IPS-15b (cell line): Measurements from ENCODE around the gene SND1.
"Not testable (repeated sequence)": the region's sequence is repeated elsewhere in the genome, so short reads cannot be mapped to it uniquely, and the experiment has no call there.

Experiments used
- H3K27me3 ChIP-seq: one replicate; pipeline ENCODE4 v1.6.1; 2013; ENCODE audit warnings: low read length; ENCODE audit not compliant: control insufficient read depth, insufficient read depth
- H3K36me3 ChIP-seq: one replicate; pipeline ENCODE4 v1.6.1; 2013; ENCODE audit warnings: low read length; ENCODE audit not compliant: control insufficient read depth, insufficient read depth
- H3K4me1 ChIP-seq: one replicate; pipeline ENCODE4 v1.6.1; 2013; ENCODE audit warnings: mild to moderate bottlenecking, low read length; ENCODE audit not compliant: control insufficient read depth, insufficient read depth
- H3K4me3 ChIP-seq: one replicate; pipeline ENCODE4 v1.5.1; 2013; ENCODE audit warnings: low read depth, low read length
- H3K9ac ChIP-seq: one replicate; pipeline ENCODE4 v1.6.1; 2013; ENCODE audit warnings: low read depth, mild to moderate bottlenecking, low read length
- H3K9me3 ChIP-seq: one replicate; pipeline ENCODE4 v1.6.1; 2013; ENCODE audit warnings: mild to moderate bottlenecking, low read length; ENCODE audit not compliant: control insufficient read depth, insufficient read depth

Gene SND1

GRCh38 chr7:127674923-127675322 is 22.9 kb downstream of the SND1 start:
- H3K36me3 ChIP-seq, H3K27me3 ChIP-seq, H3K9ac ChIP-seq, H3K4me3 ChIP-seq, H3K9me3 ChIP-seq: not testable (repeated sequence)
- H3K4me1 ChIP-seq = peaks cover 33% of the 10 kb centered on the region

DNA sequence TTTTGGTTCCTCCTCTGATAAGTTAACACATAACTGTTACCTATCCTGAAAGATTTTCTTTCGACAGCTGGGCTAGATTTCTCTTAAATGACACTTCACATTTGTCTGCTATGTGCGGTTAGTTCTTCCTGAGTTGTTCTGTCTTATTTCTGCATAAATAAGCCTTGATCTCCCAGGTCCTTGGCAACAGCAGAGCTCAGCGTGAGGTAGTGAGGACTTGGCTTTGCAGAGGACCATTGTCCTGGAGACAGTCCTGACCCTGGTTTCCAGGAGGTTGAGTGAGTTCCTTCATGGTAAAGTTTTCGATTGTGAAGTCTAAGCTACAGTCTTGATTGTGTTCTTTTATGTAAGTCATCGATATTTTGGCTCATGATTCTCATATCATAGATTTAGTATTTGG is 23.7 kb downstream of the SND1 start:
- H3K9ac ChIP-seq = no peak overlapping the region
- H3K4me3 ChIP-seq = no peak overlapping the region
- no peaks in the 10 kb centered on the region for H3K36me3 ChIP-seq
- H3K4me1 ChIP-seq = peaks cover 33% of the 10 kb centered on the region
- H3K9me3 ChIP-seq = no peaks in the 10 kb centered on the region
- no peaks in the 10 kb centered on the region for H3K27me3 ChIP-seq

DNA sequence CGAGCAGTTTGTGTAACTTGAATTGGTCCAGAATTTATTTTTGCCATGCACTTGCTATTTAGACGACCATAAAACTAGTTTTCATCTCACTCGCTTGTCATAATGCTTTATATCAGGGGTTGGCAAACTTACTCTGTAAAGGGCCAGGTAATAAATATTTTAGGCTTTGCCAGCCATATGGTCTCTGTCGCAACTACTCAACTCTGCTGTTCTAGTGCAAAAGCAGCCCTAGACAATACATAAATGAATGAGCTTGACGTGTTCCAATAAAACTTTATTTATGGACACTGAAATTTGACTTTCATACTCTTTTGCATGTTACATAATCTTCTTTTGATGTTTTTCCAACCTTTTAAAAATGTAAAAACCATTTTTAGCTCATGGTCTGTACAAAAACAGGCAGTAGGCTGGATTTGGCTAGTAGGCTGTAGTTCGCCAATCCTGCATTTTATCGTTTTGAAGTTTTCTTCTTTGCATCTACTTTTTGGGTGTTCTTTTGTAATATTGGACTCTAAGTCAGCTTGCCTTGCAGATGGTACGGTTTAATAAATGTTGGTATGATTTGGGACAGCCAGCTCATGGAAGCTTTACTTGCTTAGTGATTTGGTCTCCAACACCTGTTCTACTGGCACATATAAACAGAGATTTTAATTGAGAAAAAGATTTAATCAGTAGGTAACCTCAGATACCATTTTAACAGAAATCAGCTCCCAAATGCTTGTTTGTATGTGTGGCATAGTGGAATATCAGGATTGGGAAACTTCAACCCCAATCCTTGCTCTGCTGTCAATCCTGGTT is 25.6 kb downstream of the SND1 start:
- peaks cover 49% of the 10 kb centered on the region for H3K4me1 ChIP-seq
- no peak overlapping the region for H3K4me3 ChIP-seq
- H3K9me3 ChIP-seq = no peaks in the 10 kb centered on the region
- H3K9ac ChIP-seq = no peak overlapping the region
- no peaks in the 10 kb centered on the region for H3K36me3 ChIP-seq
- no peaks in the 10 kb centered on the region for H3K27me3 ChIP-seq

DNA sequence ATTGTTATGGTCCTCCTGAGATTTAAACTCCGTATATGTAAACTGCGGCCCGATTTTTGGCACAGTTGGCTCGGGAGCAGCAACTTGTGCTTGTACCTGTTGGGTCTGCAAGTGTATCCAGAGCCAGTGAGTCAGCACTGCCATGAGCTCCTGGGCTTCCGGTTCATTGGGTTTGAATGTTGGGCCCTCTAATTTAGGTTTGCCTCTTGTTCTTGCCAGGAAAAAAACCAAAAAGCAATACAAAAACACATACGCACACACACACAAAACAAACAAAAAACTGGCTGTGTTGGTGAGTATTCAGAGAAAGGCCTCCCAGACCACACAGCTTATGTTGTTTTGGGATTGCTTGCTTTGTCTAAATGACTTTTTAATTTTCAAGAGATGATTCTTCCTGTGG is 26.3 kb downstream of the SND1 start:
- H3K9ac ChIP-seq = no peak overlapping the region
- H3K27me3 ChIP-seq = no peaks in the 10 kb centered on the region
- H3K36me3 ChIP-seq = no peaks in the 10 kb centered on the region
- no peaks in the 10 kb centered on the region for H3K9me3 ChIP-seq
- H3K4me3 ChIP-seq = no peak overlapping the region
- H3K4me1 ChIP-seq = peaks cover 56% of the 10 kb centered on the region

- Histone ChIP-seq H3K9me3 (no peaks in the 10 kb centered on the region), H3K4me3 (no peak overlapping the region), H3K9ac (no peak overlapping the region), H3K36me3 (no peaks in the 10 kb centered on the region), H3K4me1 (peaks cover 57% of the 10 kb centered on the region), H3K27me3 (no peaks in the 10 kb centered on the region)
Measured at GRCh38 chr7:127678947-127679346, 27.0 kb downstream of the SND1 start.

- Histone ChIP-seq H3K9me3 (no peaks in the 10 kb centered on the region), H3K36me3 (no peaks in the 10 kb centered on the region), H3K4me1 (peaks cover 70% of the 10 kb centered on the region), H3K9ac (no peak overlapping the region), H3K27me3 (no peaks in the 10 kb centered on the region), H3K4me3 (no peak overlapping the region)
Measured at GRCh38 chr7:127680983-127681382, 29.0 kb downstream of the SND1 start.

DNA sequence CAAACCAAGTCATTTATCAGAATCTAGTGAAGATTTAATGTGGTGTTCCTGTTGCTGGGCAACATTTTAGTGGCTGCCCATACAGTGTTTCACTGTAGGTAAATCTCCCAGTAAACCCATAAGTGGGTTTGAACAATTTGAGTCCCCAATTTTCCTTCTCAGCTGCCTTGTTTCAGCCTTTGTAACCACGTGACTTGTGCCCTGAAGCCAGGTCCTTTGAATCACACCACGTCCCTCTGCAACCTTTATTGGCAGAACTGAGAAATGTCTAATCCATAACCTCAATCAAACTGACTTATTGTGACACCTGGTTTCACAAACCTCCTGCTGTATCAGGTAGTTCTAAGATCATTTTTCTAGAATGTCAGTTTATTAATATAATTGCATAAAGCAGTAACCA is 30.1 kb downstream of the SND1 start:
- H3K27me3 ChIP-seq = no peaks in the 10 kb centered on the region
- H3K4me3 ChIP-seq = no peak overlapping the region
- H3K9me3 ChIP-seq = no peaks in the 10 kb centered on the region
- H3K9ac ChIP-seq = no peak overlapping the region
- H3K36me3 ChIP-seq = peaks cover 6% of the 10 kb centered on the region
- H3K4me1 ChIP-seq = peaks cover 70% of the 10 kb centered on the region

- no peak overlapping the region for H3K9ac ChIP-seq
- H3K4me3 ChIP-seq = peak overlapping the region; percentile 6
- H3K4me1 ChIP-seq = peaks cover 53% of the 10 kb centered on the region
- H3K36me3 ChIP-seq = peaks cover 12% of the 10 kb centered on the region
- H3K9me3 ChIP-seq = no peaks in the 10 kb centered on the region
- no peaks in the 10 kb centered on the region for H3K27me3 ChIP-seq
Measured at GRCh38 chr7:127683776-127684681, 32.0 kb downstream of the SND1 start.

DNA sequence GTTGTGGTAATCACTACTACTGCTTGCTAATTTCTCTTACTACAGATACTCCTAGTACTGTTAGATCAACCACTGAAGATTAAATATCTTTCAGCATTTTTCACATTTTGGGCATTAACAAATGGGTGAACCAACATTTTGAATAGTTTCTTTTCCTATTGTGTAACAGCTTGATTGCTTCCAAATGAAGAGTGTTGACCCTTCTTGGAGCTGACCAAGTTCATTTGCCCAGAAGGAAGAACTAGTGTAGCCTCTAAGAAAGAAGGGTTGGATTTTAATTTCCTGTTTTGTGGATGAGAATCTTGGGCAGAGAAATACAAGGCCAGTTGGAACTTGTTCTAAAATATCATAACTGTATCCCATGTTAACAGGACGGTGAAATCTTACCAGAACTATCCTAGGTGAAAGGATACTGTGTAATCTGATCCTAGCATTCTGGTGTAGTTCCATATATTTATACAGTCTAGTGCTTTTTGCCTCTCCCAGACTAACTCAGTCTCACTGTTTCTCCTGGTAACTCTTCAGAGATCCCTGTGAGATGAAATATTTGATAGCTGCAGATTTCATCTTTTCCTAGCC is 37.3 kb downstream of the SND1 start:
- no peak overlapping the region for H3K4me3 ChIP-seq
- no peak overlapping the region for H3K9ac ChIP-seq
- H3K4me1 ChIP-seq = peaks cover 19% of the 10 kb centered on the region
- H3K27me3 ChIP-seq = no peaks in the 10 kb centered on the region
- H3K36me3 ChIP-seq = peaks cover 31% of the 10 kb centered on the region
- H3K9me3 ChIP-seq = no peaks in the 10 kb centered on the region

DNA sequence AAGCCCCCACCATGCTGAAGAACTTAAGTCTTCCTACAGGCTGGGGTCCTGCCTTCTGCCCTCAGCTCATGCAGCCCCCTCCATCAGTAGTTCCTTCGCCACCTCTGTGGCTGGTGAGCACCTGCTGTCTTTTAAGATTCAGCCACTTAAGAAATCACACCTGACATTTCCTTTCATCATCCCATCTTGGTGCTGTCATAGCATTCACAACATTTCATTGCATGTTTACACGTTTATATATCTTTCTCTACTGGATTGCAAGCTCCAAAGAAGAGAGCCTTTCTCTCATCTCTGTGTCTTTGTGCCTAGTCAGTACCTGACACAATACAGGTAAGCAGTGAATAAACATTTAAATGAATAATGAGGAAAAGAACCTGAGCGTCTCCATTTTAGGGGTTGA is 38.3 kb downstream of the SND1 start:
- Histone ChIP-seq H3K9ac (no peak overlapping the region), H3K27me3 (no peaks in the 10 kb centered on the region), H3K4me3 (no peak overlapping the region), H3K36me3 (peaks cover 38% of the 10 kb centered on the region), H3K4me1 (peaks cover 9% of the 10 kb centered on the region), H3K9me3 (no peaks in the 10 kb centered on the region)

- Histone ChIP-seq H3K36me3 (peaks cover 42% of the 10 kb centered on the region), H3K4me3 (no peak overlapping the region), H3K9ac (no peak overlapping the region), H3K27me3 (no peaks in the 10 kb centered on the region), H3K9me3 (no peaks in the 10 kb centered on the region), H3K4me1 (peaks cover 5% of the 10 kb centered on the region)
Measured at GRCh38 chr7:127690806-127691205, 38.8 kb downstream of the SND1 start.
